RWPE1 (cell line): Measurements from ENCODE around the gene CYLD.

Experiments
- CTCF ChIA-PET: fragments of 350-600 bp; sonication (Branson Sonifier 250); formaldehyde crosslinking; extraction: SDS; loops from one replicate; lab custom pipeline; 2021; lab: Yijun Ruan, JAX
- POLR2A ChIA-PET: fragments of 400-600 bp; formaldehyde crosslinking; extraction: SDS; loops from one replicate; lab custom pipeline; 2020; ENCODE audit warnings: antibody characterized with exemption; ENCODE audit not compliant: low non-redundant PET; lab: Yijun Ruan, JAX
- DNase-seq: peaks from one replicate; pipeline ENCODE4 v3.0.0; 2012; ENCODE audit warnings: low spot score
- H3K27ac ChIP-seq: fragments of 450-650 bp; 2 replicates; pipeline ENCODE4 v1.5.1; 2017
- TF ChIP-seq, protein P1 (sequence below): fragments of 450-650 bp; conservative IDR thresholded peaks from 2 replicates; pipeline ENCODE4 v1.5.1; 2017; ENCODE audit warnings: low read depth, mild to moderate bottlenecking

The CYLD gene

DNA sequence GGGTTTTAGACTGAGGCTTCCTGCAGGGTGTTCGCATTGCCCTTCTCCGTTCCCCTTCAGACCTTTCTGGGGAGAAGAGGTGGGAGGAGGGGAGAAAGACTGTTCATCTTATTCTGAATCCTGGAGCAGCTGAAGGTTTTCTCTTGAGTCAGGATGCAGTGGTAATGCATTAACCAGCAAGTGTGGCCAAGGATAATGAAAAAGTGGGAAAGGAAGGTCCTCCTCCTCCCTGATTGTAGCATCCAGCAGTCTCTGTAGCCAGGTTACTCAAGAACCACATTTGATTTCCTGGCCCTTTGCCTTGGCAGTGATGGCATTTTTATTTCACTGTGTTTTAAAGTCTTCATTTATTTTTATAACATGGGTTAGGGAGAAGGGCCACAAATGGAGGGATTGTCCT is 59.1 kb downstream of the CYLD start:
- H3K27ac ChIP-seq = no peak overlapping the region
- TF ChIP-seq, protein P1, sequence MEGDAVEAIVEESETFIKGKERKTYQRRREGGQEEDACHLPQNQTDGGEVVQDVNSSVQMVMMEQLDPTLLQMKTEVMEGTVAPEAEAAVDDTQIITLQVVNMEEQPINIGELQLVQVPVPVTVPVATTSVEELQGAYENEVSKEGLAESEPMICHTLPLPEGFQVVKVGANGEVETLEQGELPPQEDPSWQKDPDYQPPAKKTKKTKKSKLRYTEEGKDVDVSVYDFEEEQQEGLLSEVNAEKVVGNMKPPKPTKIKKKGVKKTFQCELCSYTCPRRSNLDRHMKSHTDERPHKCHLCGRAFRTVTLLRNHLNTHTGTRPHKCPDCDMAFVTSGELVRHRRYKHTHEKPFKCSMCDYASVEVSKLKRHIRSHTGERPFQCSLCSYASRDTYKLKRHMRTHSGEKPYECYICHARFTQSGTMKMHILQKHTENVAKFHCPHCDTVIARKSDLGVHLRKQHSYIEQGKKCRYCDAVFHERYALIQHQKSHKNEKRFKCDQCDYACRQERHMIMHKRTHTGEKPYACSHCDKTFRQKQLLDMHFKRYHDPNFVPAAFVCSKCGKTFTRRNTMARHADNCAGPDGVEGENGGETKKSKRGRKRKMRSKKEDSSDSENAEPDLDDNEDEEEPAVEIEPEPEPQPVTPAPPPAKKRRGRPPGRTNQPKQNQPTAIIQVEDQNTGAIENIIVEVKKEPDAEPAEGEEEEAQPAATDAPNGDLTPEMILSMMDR = no peak
- DNase-seq = no peak
- ChIA-PET POLR2A (no interaction called here), CTCF (no interaction called here)

DNA sequence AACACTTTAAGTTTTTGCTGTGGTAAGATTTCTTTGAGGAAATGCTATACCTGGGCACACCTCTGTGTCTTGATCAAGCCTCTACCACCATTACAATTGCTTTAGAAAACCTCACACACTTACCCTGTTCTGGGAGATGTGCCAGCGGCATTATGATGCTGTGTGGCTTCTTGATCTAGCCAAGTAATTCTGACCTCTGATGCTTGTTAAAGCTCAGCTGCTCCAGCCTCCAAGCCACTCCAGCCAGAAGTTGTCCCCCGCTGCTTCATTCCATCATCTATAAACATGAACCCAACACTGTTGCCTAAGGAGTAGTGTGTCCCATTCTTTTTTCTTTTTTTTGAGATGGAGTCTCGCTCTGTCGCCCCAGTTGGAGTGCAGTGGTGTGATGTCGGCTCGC is 60.1 kb downstream of the CYLD start:
- DNase-seq = no peak
- H3K27ac ChIP-seq = no peak overlapping the region
- CTCF ChIA-PET = interaction anchor here (0.6 kb wide), 1 partner anchor 28 kb away, joined by 6 read pairs; no protein-coding TSS in a partner anchor
- POLR2A ChIA-PET = no interaction called here
- TF ChIP-seq, protein P1 = no peak

DNA sequence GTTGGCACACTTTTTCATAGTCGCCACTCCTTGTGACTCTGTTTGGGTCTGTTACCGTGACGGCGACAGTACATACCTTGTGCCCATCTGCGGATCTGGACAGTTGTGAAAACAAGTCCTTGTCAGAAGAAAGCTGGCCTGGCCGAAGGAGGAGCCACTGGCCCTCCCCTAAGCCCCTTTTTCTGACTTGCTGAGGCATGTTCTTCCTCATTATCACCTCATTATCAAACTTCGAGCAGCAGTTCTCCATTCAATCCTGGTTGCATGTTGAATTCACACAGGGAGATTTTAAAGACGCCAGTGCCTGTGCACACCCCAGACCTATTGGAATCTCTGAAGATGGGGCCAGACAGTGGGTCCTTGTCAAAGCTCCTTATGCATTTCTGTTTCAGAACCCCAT is 61.1 kb downstream of the CYLD start:
- CTCF ChIA-PET = interaction anchor here (0.6 to 0.8 kb wide), 3 partner anchors 21 to 779 kb away, joined by 3 to 4 read pairs (median 3); no protein-coding TSS in a partner anchor

DNA sequence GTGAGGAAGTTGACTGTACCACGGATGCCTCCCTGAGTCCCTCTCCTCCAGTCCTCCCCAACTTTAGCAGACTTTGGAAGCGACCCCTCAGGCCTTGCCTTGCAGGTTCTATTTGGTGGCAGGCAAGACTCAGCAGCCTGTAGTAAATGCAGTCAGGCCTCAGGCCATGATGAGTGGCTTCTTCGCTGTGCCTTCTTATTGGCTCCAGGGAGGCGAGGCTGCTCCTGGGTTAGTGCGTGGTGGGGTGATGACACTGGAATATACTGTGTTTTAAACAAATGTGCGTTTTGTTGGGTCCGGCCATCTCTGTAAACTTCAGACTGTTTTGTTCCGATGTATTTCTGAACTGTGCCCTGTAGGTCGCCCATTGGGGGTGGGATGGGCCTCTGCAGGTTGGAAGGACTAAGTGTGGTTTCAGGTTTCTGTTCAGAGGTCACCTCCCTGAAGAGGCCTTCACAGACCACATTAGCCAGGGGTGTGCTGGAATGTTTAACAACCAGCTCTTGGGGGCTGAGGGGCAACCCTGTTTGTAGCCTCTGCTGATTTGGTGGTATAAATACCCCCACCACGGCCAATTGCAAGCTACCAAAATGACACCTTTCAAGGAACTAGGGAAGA is 62.5 kb downstream of the CYLD start:
- H3K27ac ChIP-seq = no peak overlapping the region
- no peak for DNase-seq
- TF ChIP-seq, protein P1 = no peak
- CTCF ChIA-PET = no interaction called here
- POLR2A ChIA-PET = no interaction called here

More for the DNA sequence above, 61.1 kb downstream of the CYLD start:
- no peak for DNase-seq
- POLR2A ChIA-PET = no interaction called here
- TF ChIP-seq, protein P1 = no peak
- no peak overlapping the region for H3K27ac ChIP-seq

DNA sequence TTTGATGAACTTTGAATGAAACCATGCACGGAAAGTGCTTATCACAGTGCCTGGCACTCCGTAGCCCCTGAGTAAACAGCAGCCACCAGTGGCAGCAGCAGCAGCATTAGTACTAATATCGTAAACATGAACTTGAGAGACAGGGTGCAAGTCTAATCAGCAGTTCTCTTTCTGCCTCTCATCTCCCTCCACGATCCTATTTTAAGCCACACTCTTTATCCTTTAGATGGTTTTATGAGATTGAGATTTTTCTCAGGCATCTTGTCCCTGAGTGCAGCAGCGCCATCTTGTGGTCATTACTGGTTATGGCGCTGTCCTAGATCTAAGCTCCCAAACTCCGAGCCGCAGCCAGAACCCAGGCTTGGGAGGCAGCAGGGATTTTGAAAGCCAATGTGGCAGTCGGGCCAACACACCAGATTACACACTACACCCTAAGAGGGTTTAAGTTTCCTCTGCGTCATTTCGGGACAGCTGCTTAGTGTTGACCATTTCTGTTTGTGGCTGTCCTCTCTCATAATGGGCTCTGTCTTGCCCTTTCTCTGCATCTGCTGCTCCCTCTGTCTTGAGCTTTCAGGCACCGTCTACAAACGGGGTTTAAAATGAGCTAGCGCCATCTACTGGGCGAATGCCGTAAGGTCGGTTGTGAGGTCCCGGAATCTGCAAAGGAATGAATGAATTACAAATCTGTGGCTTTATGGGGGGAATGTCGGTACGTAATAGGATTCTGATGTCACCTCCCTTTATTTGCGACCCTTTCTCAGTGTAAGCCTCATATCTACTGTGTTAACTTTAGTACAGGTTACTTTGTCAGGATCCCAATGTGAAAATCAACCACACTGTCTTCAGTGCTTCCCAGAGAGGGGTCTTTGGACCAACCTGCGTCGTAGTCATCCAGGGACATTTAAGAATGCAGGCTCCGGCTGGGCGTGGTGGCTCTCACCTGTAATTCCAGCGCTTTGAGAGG is 64.5 kb downstream of the CYLD start:
- TF ChIP-seq, protein P1 = peak; percentile 97
- POLR2A ChIA-PET = no interaction called here
- DNase-seq = peak; percentile 89
- H3K27ac ChIP-seq = no peak overlapping the region
- CTCF ChIA-PET = interaction anchor here (0.6 to 1.7 kb wide), 30 partner anchors 9 to 1630 kb away, joined by 3 to 11 read pairs (median 4); partner anchors contain the start of gene CNEP1R1

DNA sequence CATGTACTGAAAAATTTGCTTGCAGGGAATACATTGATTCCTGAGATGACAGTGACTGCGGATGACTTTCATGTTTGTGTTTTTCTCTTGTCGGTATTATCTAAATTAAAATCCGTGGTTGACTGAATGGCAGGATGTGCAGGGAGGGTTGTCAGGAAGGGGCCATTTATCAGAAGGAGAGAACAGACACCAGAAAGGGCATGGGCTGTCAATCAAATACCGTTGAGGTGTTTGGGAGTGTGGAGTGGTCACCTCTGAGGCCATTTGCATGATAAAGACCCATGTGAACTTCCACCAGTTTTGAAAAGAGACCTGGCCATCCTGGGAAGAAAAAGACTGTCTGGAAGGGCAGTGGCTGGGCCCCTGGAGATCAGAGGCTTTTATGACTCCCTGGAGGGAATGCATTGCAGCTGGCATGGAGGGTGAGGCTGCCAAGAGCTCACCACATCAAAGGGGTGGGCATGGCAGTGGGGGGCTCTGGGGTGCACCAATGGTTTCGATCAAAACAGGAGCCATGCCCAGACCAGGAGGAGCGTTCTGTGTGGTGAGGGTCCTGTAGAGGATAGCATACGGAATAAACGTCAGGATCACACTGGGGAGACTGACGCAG is 67.1 kb downstream of the CYLD start:
- TF ChIP-seq, protein P1 = no peak
- CTCF ChIA-PET = interaction anchor here (0.8 kb wide), 1 partner anchor 9 kb away, joined by 4 read pairs; no protein-coding TSS in a partner anchor
- DNase-seq = no peak
- no peak overlapping the region for H3K27ac ChIP-seq
- POLR2A ChIA-PET = no interaction called here
